Measurements from ENCODE around the gene STX18. TPM values are rescaled to one million over a fixed set of nuclear protein-coding genes. Genes with fewer than 3 reads are reported as not detected.

Gene STX18
- total and polyA plus RNA-seq, 2 of the 13 experiments (the other 11 are each of a cell fraction or from before 2014, with no cell fraction given) = 23.9 to 37.1 TPM

DNA sequence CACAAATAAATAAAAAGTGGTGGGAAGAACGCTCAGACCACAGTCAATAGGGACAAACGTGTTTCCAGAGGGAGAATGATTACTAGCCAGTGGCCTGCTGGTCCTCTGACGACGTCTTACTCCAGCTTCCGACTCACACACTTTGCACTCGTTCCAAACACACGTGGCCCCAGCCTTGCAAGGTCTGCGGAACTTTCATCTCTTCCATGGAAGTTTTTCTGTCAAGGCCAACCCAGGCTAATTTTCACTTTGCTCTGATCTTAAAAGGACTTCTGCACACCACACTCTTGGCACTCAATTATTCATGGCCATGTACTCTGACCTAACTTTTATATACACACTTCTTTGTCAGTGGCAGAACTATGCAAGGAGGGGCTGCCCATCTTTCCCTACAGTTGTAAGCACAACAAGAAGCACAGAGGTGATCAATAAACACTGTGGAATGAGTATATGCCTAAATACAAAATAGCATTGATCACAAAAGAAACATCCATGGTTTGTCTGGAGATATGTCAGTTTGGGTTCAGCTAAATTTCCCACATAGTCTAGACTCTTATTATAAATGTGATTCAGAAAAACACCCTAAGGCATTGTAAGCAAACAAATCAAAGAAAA is 69.4 kb downstream of the STX18 start (continued):
- peak; percentile 84 for TF ChIP-seq PHF21A (CRISPR knock-in tag; IDR thresholded peaks at IDR 0.05)
- no peak for TF ChIP-seq TBP (CRISPR knock-in tag; IDR thresholded peaks at IDR 0.05)
- no peak for TF ChIP-seq ATF1 (CRISPR knock-in tag; IDR thresholded peaks at IDR 0.05)
- no peak for TF ChIP-seq SATB2 (CRISPR knock-in tag; IDR thresholded peaks at IDR 0.05)
- TF ChIP-seq, protein P1, sequence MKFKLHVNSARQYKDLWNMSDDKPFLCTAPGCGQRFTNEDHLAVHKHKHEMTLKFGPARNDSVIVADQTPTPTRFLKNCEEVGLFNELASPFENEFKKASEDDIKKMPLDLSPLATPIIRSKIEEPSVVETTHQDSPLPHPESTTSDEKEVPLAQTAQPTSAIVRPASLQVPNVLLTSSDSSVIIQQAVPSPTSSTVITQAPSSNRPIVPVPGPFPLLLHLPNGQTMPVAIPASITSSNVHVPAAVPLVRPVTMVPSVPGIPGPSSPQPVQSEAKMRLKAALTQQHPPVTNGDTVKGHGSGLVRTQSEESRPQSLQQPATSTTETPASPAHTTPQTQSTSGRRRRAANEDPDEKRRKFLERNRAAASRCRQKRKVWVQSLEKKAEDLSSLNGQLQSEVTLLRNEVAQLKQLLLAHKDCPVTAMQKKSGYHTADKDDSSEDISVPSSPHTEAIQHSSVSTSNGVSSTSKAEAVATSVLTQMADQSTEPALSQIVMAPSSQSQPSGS (CRISPR knock-in tag; IDR thresholded peaks at IDR 0.05) = peak; percentile 63; the same call in 1 of the 2 replicates
- TF ChIP-seq PRDM15 (CRISPR knock-in tag; IDR thresholded peaks at IDR 0.05) = no peak
- peak; percentile 50 for TF ChIP-seq HDAC2 (CRISPR knock-in tag; IDR thresholded peaks at IDR 0.05)
- TF ChIP-seq MBNL3 (CRISPR knock-in tag; conservative IDR thresholded peaks at IDR 0.05) = no peak
- no peak for TF ChIP-seq ZMAT5 (CRISPR knock-in tag; IDR thresholded peaks at IDR 0.05; ENCODE audit: borderline replicate concordance, low read depth)
- TF ChIP-seq ZSCAN22 (CRISPR knock-in tag; IDR thresholded peaks at IDR 0.05) = no peak
- TF ChIP-seq ZNF251 (CRISPR knock-in tag; IDR thresholded peaks at IDR 0.05) = no peak
- TF ChIP-seq ZNF768 (CRISPR knock-in tag; IDR thresholded peaks at IDR 0.05) = no peak
- TF ChIP-seq ZBTB43 (CRISPR knock-in tag; conservative IDR thresholded peaks at IDR 0.05) = peak; percentile 95
- TF ChIP-seq FOXM1 (CRISPR knock-in tag; IDR thresholded peaks at IDR 0.05) = no peak
- no peak for TF ChIP-seq TIGD3 (CRISPR knock-in tag; IDR thresholded peaks at IDR 0.05; ENCODE audit: borderline replicate concordance)
- no peak for TF ChIP-seq ZNF24 (IDR thresholded peaks at IDR 0.05)
- TF ChIP-seq REPIN1 (CRISPR knock-in tag; IDR thresholded peaks at IDR 0.05; ENCODE audit: borderline replicate concordance, low read depth) = peak; percentile 50; the same call in 1 of the 2 replicates
- no peak for TF ChIP-seq IRX3 (CRISPR knock-in tag; IDR thresholded peaks at IDR 0.05; ENCODE audit: borderline replicate concordance, low read depth)
- TF ChIP-seq ATF7 (IDR thresholded peaks at IDR 0.05) = no peak
- no peak for TF ChIP-seq ATF7 (CRISPR knock-in tag; IDR thresholded peaks at IDR 0.05)
- TF ChIP-seq IKZF5 (CRISPR knock-in tag; IDR thresholded peaks at IDR 0.05) = peak; percentile 78; the same call in 1 of the 2 replicates

Measured in HepG2 (cell line).